Stimulated activated CD8-positive, alpha-beta memory T cell treated with anti-CD3 and anti-CD28 coated beads, Interleukin-4, amount 100 ng/mL, for 24 hours (primary cell): Measurements from ENCODE around the gene MGA.

Experiments used
- DNase-seq: peaks from one replicate; pipeline ENCODE4 v3.0.0-alpha.2; 2020; ENCODE audit warnings: low read depth

MGA gene

DNA sequence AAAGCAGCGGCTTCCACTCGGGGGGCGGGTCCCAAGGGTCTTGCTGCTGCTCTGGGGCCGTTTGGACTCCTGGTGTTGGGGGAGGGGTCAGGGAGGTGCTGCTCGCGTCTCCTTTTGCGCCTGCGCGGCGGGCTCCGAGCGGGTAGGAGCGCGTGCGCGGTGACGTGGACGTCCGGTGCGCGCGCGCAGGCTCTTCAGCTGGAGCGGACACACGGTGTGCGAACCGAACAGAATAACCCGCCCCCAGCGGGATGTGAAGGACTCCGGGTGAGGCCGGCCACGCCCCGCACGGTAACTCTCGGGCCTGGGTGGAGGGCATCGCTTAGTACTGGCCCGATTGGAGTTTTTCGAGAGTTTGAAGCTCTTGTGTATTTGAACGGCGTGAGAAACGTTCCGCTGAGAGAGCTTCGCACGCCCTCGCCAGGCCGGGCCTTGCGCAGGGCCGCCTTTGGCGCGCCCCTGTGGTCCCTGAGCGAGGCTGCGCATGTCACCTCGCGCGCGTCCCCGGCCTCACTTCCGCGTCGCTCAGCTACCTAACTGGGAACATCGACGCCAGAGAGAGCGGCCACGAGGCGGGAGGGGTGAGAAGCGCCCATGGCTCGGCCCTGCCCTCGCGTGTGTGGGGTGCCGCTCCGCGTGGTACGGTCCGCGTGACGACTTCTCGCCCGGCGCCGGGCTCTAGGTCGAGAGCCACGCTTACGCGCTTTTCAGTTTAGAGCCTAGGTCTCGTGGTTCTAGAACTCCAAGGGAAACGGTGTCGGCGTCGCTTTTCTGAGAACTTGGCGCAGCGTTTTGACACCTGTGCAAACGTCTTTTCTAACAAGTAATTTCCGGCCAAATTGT, at the start of gene MGA:
TSS of gene MGA (plus strand) at position 171 of the 843 bp plus-strand sequence.
- DNase-seq = peak; percentile 81

DNA sequence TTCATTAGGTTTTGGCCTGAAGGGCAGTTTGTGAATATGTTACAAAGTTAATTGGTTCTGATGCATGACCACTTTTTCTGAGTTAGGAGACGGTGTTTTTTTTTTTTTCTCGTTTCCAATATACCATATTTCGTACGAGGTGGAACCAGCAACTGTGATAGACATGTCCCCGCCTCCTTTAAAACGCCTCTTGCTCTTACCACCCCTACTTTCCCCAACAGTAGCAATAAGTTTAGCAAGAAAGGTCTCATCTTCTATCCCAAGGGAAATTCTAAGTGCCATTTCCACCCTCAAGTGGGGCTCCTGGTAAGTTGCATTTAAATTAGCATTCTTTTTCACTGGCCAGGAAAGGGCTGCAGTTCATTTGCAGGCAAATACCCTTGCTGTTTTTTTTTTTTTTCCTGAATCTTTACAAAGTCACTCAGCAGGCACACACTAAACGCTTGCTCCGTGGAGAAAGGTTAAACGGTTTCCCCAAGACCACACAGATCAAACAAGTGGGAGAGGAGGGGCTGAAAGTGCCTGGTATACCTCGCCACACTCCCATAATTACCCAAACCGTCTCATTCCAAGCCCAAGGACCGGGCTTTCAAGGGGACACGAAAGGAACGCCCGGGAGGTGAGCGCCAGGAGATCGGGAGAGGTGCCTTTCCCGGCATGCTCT, 39.5 kb upstream of the MGA start:
- DNase-seq = no peak

DNA sequence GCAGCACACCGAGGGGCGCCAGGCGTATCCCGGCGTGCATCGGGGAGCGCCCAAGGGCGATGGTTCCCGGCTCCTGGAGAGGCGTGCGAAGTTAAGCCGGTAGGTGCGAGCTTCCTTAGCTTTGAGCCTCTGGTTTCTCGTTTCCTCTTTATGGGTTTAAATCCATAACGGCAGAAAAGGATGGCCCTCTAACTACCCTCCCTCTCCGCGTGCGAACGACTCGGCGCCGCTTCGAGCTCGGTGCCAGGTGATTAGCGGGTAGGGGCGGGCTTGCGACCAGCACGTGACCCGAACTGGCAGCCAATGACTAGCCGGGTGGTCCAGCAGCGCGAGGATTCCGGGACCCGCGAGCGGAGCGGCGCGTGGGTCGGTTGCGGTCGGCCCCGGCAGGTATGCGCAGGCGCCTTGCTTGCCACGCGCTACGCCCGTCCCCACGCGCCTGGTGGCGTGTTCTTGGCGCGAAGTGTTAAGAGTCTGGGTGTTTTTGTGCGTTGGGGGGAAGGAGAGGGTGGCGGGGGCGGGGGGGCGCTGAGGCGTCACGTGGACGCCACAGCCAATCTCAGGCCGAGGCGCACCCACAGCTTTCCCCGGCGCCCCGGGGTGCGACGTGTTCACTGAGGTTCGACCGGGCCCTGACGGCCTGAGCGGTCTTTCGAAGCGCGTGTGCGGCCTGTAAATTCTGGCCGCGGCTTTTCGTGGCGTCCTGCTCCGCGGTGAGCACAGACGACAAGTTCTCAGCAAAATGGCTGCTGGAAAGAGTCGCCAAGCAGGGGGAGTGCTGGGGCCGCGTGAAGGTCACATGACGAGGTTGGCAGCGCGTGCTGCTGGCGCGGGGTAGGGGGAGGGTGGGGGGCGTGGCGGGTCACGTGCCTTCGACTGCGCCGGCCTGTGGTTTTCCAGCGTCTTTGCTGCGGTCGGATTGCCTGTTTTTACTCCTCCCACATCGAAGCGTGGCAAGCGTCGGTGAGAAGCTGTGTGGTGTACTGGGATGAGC, 38.7 kb upstream of the MGA start:
- DNase-seq = peak; percentile 71

DNA sequence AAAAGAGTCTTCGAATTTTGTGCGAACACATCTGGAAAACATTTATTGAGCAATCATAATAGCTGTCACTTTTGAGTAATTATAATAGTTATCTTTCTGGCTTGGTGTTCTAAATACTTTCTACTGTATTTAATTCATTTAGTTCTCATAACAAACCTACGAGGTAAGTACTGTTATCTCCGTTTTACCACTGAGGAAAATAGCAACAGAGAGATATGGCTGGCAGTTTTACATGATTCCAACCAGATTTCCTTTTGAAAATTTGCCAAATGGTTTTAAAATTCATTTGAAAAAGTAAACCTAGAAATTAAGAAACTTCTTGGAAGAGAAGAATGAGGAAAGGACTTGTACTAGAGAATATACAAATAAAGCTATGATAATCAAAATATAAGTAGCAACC, 37.3 kb upstream of the MGA start:
- DNase-seq = no peak

DNA sequence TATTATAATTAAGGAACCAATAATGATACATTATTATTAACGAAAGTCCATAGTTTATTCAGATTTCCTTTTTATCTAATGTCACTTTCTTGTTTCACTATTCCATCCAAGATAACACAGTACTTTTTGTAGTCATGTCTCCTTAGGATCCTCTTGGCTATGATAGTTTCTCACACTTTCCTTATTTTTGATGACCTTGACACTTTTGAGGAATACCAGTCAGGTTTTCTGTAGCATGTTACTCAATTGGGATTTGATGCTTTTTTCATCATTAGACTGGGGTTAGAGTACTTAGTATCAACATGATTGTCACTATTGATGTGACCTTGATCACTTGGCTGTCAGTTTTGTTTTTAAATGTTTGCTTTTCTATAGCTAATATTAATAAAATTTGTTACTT, 33.0 kb upstream of the MGA start:
- DNase-seq = no peak

DNA sequence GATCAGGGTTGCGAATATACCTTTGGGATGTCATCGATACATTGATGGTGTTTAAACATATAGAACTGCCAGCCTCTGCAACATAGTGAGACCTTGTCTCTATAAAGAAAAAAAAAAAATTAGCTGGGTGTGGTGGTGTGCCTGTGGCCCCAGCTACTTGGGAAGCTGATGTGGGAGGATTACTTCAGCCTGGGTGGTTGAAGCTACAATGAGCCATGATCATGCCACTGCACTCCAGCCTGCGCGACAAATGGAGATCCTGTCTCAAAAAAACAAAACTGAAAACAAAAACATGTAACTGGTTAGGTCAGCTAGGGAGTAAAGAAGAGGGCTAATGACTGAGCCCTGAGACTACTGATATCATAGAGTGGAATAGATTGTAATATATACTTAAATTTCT, 30.7 kb upstream of the MGA start:
- DNase-seq = no peak

DNA sequence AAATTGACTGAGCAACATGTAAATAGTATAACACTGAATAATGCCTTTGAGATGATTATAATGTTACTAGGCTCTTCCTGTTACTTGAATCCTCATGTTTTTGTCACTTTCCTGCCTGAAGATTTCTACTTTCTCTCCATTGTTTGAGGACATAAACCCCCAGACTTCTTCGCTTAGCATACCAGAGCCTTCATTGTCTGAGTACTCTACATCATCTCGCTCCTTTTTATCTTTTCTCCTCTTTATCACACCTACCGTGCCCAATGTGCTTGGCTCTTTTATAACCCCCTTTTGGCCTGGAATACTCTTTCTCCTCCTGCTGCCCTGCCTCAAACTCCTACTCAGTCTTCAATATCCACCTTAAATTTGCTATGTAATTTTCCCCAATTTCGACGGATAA, 30.3 kb upstream of the MGA start:
- DNase-seq = no peak

DNA sequence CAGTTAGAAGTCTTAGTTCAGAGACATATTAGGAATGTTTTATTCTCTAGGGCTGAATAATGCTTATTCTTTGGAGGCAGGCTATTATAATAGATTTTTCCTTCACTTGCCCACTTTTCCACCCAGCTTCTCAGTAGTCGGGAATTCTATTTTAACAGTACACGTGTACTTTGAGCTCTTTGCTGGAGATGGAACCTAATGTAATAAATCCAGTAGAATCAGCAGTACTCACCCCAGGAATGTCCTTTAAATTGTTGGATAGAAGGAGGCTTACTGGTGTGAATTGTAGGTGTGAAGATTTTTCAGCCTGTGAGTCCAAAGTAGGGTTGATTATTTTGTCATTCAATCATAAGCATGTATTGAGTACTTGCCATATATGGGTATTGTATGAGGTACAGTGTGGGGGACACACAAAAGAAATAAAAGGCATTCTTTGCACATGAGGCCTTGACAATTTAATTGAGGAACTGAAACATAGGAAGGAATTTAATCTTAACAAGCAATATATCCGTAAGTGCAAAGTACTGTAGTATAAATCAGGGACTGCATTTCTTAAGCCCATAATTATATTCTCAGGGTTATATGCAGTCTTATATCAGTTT, 29.5 kb upstream of the MGA start:
- no peak for DNase-seq

DNA sequence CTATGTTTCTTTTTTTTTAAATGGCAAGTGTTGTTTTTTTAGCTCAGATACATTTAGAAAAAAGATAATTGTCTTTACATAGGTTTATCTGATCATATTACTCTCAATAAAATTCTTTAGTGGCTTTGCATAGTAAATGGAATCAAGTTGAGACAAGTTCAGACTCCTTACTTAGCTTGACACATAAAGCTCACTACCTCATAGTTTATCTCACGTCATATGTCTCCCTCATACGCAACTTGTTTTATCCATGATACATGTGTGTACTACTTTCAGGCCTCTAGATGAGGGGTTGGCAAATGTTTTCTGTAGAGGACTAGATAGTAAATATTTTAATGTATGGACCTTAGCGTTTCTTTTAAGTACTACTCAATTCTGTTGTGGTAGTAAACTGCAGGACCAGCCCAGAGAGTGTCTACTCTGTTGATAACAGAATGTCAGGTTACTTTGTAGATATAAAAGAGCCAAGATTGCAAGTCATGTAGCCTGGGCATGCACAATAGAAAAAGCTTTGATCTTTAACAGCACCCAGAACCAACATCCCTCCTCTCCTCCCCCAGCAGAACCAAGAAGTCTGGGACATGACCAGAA, 28.2 kb upstream of the MGA start:
- DNase-seq = no peak

DNA sequence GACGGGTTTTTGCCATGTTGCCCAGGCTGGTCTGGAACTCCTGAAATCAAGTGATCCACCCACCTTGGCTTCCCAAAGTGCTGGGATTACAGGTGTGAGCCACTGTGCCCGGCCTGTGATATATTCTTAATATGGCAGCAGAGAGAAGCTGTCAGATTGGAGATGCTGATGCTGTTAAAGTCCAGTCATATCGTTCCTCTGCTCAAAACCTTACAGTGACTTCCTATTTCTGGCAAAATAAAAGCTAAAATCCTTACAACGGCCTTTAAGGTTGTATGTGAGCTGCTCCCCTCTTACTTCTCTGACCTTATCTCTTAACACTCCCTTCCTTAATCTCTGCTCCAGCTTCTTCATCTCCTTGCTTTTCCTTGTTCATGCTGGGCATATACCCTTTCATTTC, 26.6 kb upstream of the MGA start:
- no peak for DNase-seq

DNA sequence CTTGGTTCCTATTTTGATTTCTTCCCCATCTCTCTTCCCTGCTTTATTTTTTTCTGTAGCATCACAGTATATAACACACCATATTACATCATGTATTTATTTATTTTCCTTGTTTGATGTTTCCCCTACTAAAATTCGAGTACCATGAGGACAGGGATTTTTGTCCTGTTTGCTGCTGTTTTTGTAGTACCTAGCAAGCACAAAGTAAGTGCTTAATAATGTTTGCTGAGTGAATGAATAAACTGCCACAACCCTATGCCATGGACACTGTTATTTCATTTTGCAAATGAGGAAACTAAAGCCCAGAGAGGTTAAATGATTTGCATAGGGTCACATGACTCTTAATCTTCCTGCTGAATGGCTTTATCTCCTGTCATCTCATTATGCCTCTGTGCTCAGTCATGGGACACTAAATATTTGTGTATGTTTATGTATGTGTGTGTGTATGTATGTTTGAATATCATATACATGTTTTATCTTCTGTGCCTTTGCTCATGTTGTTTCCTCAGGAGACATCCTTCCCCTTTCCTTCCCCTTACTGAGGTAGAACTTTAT, 26.1 kb upstream of the MGA start:
- no peak for DNase-seq

DNA sequence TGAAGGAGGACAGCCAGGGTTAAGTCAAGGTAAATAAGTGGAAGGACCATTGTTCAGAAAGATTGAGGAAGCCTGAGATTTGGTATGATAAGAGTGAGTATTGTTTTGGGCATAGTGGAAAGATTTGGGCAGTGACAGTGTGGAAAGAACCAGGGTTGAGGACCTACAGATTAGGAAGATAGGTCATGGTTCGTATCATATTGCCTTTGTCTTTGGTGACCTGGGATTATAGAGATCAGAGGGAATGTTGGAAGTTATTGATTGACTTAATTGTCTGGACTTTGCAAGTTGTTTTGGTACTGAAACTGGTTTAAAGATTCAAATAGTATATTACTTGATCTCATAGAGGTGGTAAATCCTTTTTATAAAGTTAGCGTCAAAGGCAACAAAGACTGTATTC, 23.1 kb upstream of the MGA start:
- DNase-seq = no peak

DNA sequence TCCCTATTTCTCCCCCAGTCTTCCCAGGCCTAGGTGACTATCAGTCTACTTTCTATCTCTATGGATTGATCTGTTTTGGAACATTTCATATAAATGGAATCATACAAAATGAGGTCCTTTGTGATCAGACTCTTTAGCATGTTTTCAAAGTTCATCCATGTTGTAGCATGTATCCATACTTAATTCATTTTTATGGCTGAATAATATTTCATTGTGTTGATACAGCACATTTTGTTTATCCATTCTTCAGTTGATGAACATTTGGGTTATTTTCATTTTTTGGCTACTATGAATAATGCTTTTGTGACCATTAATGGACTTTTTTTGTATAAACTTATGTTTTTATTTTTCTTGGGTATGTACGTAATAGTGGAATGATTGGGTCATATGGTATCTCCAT, 19.2 kb upstream of the MGA start:
- no peak for DNase-seq

DNA sequence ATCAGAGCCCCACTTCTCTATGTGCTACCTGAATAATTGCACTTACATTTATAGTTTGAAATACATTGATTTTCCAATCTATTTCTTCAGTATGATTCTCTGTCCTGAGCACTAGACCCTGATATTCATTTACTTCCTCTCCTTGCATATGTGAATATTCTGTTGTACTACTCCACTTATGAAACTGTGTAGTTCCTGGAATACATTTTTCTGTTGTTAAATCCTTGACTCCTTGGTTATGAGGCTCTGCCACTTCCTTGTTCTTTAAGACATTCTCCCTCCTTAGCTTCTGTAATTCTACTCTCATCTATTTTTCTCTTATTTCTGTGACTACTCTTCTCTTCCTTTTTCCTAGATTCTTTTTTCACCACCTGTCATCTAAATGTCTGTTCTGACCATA, 12.9 kb upstream of the MGA start:
- DNase-seq = no peak

DNA sequence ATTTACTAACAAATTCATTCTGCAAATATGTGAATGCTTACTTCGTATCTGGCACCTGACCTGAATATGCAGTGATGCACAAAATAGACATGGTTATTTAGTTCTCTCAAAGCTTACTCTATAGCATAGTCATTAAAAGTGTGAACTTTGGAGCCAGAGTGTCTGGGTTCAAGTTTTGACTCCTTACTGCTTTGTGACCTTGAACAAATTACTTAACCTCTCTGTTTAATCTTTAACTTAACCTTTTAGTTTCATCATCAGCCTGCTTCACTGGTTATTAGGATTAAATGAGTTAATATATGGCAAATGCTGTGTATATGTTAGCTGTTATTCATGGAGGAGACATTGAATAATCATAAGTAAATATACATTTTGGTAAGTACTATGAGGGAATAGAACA, 12.1 kb upstream of the MGA start:
- DNase-seq = no peak

DNA sequence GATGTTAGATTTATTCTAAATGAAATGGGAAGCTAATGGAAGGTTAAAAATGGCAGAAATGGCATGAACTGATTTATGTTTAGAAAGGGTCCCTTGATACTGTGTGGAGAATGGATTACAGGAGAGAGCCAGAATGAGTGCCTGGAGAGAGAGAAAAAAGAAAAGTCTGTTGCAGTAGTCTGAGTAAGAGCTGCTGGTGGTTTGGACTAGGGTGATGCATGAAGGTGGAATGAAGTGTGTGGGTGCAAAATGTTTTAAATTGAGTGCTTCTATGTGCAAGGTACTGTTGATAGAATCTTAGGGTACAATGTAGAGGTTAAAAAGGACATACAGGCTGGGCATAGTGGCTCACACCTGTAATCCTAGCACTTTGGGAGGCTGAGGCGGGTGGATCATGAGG, 11.4 kb upstream of the MGA start:
- DNase-seq = no peak

DNA sequence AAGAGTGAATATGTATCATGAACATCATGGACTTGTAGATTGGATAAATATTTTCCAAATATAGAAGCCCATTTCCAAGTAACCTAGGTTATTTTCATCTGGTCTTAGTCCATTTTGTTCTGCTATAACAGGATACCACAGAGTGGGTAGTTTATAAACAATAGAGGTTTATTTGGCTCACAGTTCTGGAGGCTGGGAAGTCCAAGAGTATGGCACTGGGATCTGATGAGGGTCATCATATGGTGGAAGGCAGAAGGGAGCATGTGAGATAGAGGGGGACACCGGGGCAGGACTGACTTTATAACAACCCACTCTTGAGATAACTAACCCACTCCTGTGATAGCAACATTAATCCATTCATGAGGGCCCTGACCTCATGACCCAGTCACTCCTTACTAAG, 9.4 kb upstream of the MGA start:
- no peak for DNase-seq

DNA sequence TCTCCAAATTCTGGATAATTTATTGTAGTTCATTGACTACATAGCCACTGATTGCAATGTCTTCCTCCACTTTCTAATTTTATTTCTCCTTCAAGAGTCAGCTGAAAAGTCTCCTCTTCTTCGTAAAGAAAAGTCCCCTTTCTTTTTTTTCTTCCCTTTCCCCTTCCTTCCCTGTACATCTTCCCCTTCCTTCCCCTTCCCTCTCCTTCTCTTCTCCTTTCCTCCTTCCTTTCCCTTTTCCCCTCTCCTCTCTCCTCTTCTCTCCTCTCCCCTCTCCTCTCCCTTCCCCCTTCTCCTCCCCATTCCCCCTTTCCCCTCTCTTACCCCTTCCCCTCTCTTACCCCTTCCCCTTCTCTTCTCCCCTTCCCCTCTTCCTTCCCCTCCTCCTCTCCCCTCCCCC, 8.8 kb upstream of the MGA start:
- no peak for DNase-seq

DNA sequence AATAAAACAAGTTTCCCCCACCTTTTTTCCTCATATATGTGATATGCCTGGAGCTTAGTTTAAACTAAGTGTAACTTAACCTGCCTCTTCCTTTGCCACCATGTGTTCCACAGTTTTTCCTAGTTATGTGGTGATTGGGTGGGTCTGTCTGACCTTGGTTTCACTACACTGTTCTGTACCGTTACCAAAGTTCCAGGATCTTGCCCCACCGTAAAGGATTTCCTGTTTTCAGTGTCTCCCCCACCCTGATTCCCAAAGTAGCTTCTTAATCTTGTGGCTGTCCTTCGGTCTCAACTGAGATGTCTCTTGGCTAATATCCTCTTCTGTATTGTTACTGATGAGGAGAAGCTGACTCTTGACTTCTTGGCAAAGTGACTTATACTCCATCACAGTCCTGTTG, 6.4 kb upstream of the MGA start:
- DNase-seq = no peak

DNA sequence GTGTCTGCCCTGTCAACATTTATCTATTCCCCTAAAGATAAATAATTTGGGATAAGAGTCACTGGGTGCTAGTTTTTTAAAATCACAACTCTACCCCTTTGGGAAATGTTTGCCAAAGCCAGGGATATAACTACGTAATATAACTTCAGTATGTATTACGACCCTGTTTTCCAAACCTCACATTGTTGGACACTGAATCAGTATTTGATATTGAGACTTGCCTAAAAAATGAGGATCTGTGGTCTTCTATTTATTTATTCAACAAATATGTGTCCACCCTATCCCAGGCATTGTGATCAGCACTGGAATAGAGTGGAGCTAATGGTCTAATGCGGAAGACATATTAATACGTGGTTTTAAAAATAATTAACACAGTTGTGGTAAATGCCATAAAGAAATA, 4.5 kb upstream of the MGA start:
- no peak for DNase-seq

DNA sequence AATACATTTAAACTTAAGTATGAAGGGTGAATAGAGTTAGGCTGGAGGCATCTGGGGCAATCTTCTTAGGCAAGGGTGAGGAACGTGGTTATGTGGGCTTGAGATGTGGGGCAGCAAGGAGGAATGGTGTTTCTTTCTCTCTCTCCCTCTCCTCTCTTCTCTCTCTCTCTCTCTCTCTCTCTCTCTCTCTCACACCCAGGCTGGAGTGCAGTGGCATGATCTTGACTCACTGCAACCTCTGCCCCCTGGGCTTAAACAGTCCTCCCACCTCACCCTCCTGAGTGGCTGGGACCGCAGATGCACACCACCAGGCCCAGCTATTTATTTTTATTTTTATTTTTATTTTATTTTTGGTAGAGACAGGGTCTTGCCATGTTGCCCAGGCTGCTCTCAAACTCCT, 4.0 kb upstream of the MGA start:
- DNase-seq = no peak

DNA sequence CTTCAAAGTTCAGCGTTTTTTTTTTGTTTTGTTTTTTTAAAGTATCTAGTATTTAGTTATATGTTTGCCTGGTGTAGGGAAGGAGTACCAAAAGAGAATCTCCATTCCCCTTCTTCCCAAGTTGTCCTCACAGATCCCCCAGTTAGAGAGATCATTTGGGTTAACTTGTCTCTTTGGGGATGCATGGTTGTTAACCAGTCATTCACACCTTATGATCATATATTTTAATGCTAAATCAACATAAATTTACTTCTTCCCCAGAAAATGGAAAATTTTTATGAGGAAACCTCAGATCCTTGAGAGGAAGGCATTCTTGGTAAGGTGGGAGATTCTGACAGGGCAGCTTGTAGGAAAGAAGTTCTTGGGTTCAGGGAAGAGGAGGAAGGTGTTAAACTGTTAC, 1.5 kb upstream of the MGA start:
- DNase-seq = no peak
